Ovary (tissue), 9 donors: Measurements from ENCODE around the gene APBB1IP. TPM values are rescaled to one million over a fixed set of nuclear protein-coding genes. Genes with fewer than 3 reads are reported as not detected.
"Not testable (repeated sequence)": the region's sequence is repeated elsewhere in the genome, so short reads cannot be mapped to it uniquely, and the experiment has no call there.

Experiments used
- DNase-seq, 5 donors: peaks; one replicate each; pipeline ENCODE4 v3.0.0-alpha.2; 2019 to 2020
- H3K27ac ChIP-seq, 2 donors: fragments of 200-600 bp; one replicate each; pipeline versions ENCODE4 v1.5.1 to v1.8.0; 2019 to 2022
- H3K27me3 ChIP-seq: fragments of 200-600 bp; one replicate; pipeline ENCODE4 v1.8.0; 2022
- H3K36me3 ChIP-seq: fragments of 200-600 bp; sonication (generic); one replicate; pipeline ENCODE4 v1.5.1; 2019
- H3K4me1 ChIP-seq: one replicate; pipeline ENCODE4 v1.8.1; 2013; ENCODE audit warnings: mild to moderate bottlenecking, moderate library complexity; ENCODE audit not compliant: insufficient read depth
- H3K4me3 ChIP-seq: fragments of 200-600 bp; sonication (generic); one replicate; pipeline ENCODE4 v1.5.1; 2017
- H3K9me3 ChIP-seq, 2 donors: fragments of 200-600 bp in 1 of 2; sonication (generic) in 1 of 2; one replicate each; pipeline versions ENCODE4 v1.5.1 to v1.8.1; 2013 to 2019; ENCODE audit warnings: mild to moderate bottlenecking in 1 of 2, moderate library complexity in 1 of 2
- CTCF ChIP-seq, 3 donors: fragments of 450-650 bp in 2 of 3; fragments of 200-600 bp in 1 of 3; IDR thresholded peaks; one replicate each; pipeline versions ENCODE4 v1.5.1 to v1.8.0; 2016 to 2022; ENCODE audit warnings: antibody characterized with exemption in 3 of 3, mild to moderate bottlenecking in 1 of 3
- EP300 ChIP-seq: sonication (generic); formaldehyde crosslinking; IDR thresholded peaks from one replicate; pipeline ENCODE4 v1.6.1; 2017; ENCODE audit warnings: antibody characterized with exemption
- POLR2A ChIP-seq: fragments of 450-650 bp; IDR thresholded peaks from one replicate; pipeline ENCODE4 v1.6.1; 2017; ENCODE audit warnings: antibody characterized with exemption, mild to moderate bottlenecking, moderate library complexity
- WGBS, 3 donors: extraction: QIAGEN DNeasy Blood & Tissue Kit in 1 of 3; methylation state at CpG; one replicate each; pipeline versions ENCODE4 v1.1.5 to v1.1.7; 2013 to 2017; 5-methylcytosine and 5-hydroxymethylcytosine counted together
- intact Hi-C, 4 donors: fragments of 100-400 bp; cut with DNase I; formaldehyde crosslinking; loops; one replicate each; pipeline versions ENCODE4 v1.11.0 to v1.15.1; 2022 to 2023
- polyA plus RNA-seq, 2 donors: library from polyadenylated mRNA; stranded (reverse); fragments of 200-250 nt in 1 of 2; fragments of 350-450 nt in 1 of 2; fragmentation: Illumina TruSeq in 1 of 2; extraction: RNeasy Lipid Tissue Mini Kit (QIAGEN cat#74804) in 1 of 2; gene quantifications; one replicate each; pipeline ENCODE4 v1.2.3, GENCODE V29; 2013 to 2014
- total RNA-seq, 7 donors: library from RNA; depleted of rRNA in 2 of 7; stranded (reverse); fragments of >200 nt in 2 of 7; fragmentation: NEBNext Ultra II Directional in 3 of 7; extraction: Animal tissue kit (Norgen Biotek cat#: 25700) in 3 of 7; gene quantifications; one replicate each; pipeline versions ENCODE4 v1.1.0 to v1.2.4, GENCODE V29; 2016 to 2023
- donor health status: DM: no; HTN: no; CAD: no; lungs with moderate emphysema.
- donor health status: DM: no; HTN: no; CAD: no.
- donor health status: Bipolar disorder and iron deficiency.
- donor health status: DM: yes; HTN: yes; CAD: no.
- donor health status: DM: no; HTN: no; CAD: no.
- donor health status: DM: yes; HTN: yes; CAD: no.

APBB1IP gene
- total and polyA plus RNA-seq, 9 donors: 0.64 to 10.2 (median 1.8) TPM

GRCh38 chr10:26467639-26468038 lies 29.5 kb downstream of the APBB1IP start:
- H3K36me3 ChIP-seq: no peaks in the 10 kb centered on the region
- no peak overlapping the region for H3K27ac ChIP-seq
- 81 to 89% (median 89%) methylated on average over 4 of the region's 4 CpGs for WGBS, 3 donors
- no peak for DNase-seq
- H3K27me3 ChIP-seq: no peaks in the 10 kb centered on the region
- H3K4me1 ChIP-seq: no peaks in the 10 kb centered on the region
- no peak overlapping the region for H3K4me3 ChIP-seq
- TF ChIP-seq CTCF (IDR thresholded peaks at IDR 0.05) (no peak), EP300 (no peak), POLR2A (no peak)
- H3K9me3 ChIP-seq: peaks cover 0 to 3% of the 10 kb centered on the region in 2 donors
- intact Hi-C loops: no loop called here

DNA sequence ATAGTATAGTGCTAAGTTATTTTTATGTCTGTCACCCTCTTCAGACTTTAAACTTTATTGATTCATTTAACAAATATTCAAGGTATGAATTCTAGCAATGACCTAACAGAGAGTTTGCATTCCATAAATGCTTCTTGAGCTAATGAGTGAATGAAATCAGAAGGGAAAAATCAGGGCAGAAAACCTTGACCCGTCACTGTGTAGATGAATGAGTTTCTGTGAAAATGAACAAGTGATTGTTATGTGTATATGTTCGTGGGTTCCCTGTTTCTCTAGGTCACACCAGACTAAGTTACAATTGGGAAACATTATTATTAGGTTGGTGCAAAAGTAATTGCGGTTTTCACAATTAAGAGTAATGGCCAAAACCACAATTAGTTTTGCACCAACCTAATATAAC lies 30.1 kb downstream of the APBB1IP start:
- Histone ChIP-seq H3K4me3 (no peak overlapping the region), H3K27me3 (no peaks in the 10 kb centered on the region), H3K9me3 (peaks cover 0 to 3% of the 10 kb centered on the region in 2 donors), H3K4me1 (no peaks in the 10 kb centered on the region), H3K27ac (no peak overlapping the region), H3K36me3 (no peaks in the 10 kb centered on the region)
- WGBS, 3 donors: 30 to 45% (median 31%) methylated on average over 3 of the region's 3 CpGs
- no peak for DNase-seq
- TF ChIP-seq POLR2A (no peak), CTCF (IDR thresholded peaks at IDR 0.05) (no peak), EP300 (no peak)
- intact Hi-C loops: no loop called here

DNA sequence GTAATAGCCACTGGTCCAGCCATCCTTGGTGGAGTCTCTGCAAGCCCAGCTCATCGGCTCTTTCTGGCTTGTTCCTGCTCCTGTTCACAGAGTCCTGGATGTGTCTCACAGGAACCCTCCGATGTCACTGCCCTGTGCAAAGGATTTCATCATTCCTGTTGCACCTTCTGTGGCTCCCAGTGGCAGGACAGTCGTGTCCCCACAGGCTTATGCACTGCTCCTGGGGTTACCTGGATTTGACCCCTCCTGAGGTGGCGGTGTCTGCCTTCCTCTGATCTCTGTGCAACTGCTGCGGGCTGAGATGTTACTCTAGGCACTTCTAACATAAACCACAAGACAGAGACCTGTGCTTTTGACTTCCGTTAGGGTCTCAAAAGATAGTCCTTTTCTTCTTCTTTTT lies 30.6 kb downstream of the APBB1IP start:
- DNase-seq: no peak
- intact Hi-C loops: no loop called here
- no peak for TF ChIP-seq POLR2A
- no peak for TF ChIP-seq CTCF (IDR thresholded peaks at IDR 0.05)
- TF ChIP-seq EP300: no peak
- Histone ChIP-seq H3K4me1 (no peaks in the 10 kb centered on the region), H3K27me3 (no peaks in the 10 kb centered on the region), H3K36me3 (no peaks in the 10 kb centered on the region), H3K27ac (no peak overlapping the region), H3K4me3 (no peak overlapping the region), H3K9me3 (peaks cover 0 to 3% of the 10 kb centered on the region in 2 donors)
- WGBS, 3 donors: 76 to 82% (median 77%) methylated on average over 6 of the region's 6 CpGs

- intact Hi-C loops: no loop called here
- H3K4me3 ChIP-seq: no peak overlapping the region
- H3K9me3 ChIP-seq: peaks cover 0 to 3% of the 10 kb centered on the region in 2 donors
- WGBS, 3 donors: 68 to 74% (median 74%) methylated on average over 5 of the region's 5 CpGs
- H3K36me3 ChIP-seq: no peaks in the 10 kb centered on the region
- DNase-seq: no peak
- H3K4me1 ChIP-seq: no peaks in the 10 kb centered on the region
- no peak overlapping the region for H3K27ac ChIP-seq
- H3K27me3 ChIP-seq: no peaks in the 10 kb centered on the region
- TF ChIP-seq CTCF (IDR thresholded peaks at IDR 0.05) (no peak), EP300 (no peak)
These were observed 34.3 kb downstream of the APBB1IP start for GRCh38 chr10:26472492-26472778.

DNA sequence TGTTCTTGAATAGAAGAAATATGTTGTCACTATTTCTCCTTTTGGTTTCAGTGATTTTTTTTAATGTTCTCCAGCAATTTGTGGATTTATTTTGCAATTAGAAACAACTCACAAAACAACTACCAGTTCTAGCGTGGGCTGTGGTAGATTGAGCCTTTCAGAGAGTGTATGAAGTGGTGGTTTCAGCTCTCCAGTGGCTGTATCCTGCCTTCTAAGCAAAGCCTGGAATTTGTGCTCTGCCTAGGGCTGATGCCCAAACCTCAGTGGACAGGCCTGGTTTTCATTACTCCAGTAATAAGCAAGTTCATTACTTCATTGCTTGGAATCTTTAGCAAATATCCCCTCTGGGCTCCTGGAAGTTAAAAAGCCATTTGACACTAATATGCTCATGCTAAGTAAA lies 35.9 kb downstream of the APBB1IP start:
- H3K4me3 ChIP-seq: no peak overlapping the region
- no peak for DNase-seq
- WGBS, 3 donors: 71 to 87% (median 85%) methylated on average over 1 of the region's 1 CpG
- H3K36me3 ChIP-seq: no peaks in the 10 kb centered on the region
- H3K27ac ChIP-seq: no peak overlapping the region
- no peak for TF ChIP-seq EP300
- TF ChIP-seq POLR2A: no peak
- TF ChIP-seq CTCF (IDR thresholded peaks at IDR 0.05): no peak
- intact Hi-C loops: no loop called here
- no peaks in the 10 kb centered on the region for H3K9me3 ChIP-seq
- no peaks in the 10 kb centered on the region for H3K27me3 ChIP-seq
- no peaks in the 10 kb centered on the region for H3K4me1 ChIP-seq

DNA sequence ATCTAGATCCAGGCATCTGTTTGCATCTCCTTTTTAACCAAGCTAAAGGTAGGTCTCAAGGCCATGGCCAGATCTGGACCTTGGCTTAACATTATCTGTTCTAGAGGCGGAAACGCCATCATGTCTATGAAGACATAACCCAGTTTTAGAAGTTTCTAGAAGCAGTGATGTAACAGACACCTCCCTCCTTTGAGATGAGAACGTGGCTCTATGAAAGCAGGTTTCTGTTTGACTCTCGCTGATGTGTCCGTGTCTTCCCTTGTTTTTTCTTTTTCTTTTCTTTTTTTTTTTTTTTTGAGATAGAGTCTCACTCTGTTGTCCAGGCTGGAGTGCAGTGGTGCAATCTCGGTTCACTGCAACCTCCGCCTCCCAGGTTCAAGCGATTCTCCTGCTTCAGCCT lies 36.7 kb downstream of the APBB1IP start:
- H3K9me3 ChIP-seq, H3K4me3 ChIP-seq, intact Hi-C loops, DNase-seq, H3K27ac ChIP-seq, H3K27me3 ChIP-seq, H3K36me3 ChIP-seq, H3K4me1 ChIP-seq: not testable (repeated sequence)
- 75 to 80% (median 77%) methylated on average over 8 of the region's 8 CpGs for WGBS, 3 donors
